GM21423 (cell line): ENCODE data around the gene BCAS4.
"Not testable (repeated sequence)": the region's sequence is repeated elsewhere in the genome, so short reads cannot be mapped to it uniquely, and the experiment has no call there.

Experiments
- ATAC-seq: cut with Tn5 transposase; IDR thresholded peaks from one replicate; pipeline ENCODE4 v1.9.1; 2021; ENCODE audit warnings: mild to moderate bottlenecking, moderate library complexity; ENCODE audit not compliant: unreplicated experiment

Gene BCAS4

GRCh38 chr20:50769551-50770085 lies 25.2 kb upstream of the BCAS4 start:
- not testable (repeated sequence) for ATAC-seq

DNA sequence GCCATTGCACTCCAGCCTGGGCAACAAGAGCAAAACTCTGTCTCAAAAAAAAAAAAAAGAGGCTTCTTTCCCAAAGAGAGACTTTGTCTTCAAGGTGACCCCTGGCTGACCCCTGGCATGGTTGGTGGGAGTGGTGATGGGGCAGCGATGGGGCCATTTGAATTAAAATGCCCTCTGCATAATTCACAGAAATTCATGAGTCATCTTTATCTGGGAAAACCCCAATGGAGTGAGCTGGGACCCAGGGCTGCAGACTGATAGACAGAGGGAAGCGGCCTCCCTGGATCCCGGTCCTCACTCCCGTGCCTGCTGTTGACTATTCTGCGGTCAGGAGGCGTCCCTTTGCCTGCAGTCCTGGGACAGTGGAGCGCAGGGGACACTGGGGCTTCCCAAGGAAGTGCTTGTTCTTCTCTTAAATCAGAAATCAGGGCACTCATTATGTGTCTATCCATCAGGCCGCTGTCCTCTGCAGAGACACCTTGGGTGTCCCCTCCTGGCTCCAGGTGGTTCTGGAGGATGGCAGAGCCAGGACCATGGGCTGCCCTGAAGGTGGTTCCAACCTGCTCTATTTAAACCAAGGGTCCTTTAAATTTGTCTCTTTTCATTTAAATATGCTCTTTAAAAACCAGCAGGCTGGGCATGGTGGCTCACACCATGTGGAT lies 23.3 kb upstream of the BCAS4 start:
- ATAC-seq = not testable (repeated sequence)

DNA sequence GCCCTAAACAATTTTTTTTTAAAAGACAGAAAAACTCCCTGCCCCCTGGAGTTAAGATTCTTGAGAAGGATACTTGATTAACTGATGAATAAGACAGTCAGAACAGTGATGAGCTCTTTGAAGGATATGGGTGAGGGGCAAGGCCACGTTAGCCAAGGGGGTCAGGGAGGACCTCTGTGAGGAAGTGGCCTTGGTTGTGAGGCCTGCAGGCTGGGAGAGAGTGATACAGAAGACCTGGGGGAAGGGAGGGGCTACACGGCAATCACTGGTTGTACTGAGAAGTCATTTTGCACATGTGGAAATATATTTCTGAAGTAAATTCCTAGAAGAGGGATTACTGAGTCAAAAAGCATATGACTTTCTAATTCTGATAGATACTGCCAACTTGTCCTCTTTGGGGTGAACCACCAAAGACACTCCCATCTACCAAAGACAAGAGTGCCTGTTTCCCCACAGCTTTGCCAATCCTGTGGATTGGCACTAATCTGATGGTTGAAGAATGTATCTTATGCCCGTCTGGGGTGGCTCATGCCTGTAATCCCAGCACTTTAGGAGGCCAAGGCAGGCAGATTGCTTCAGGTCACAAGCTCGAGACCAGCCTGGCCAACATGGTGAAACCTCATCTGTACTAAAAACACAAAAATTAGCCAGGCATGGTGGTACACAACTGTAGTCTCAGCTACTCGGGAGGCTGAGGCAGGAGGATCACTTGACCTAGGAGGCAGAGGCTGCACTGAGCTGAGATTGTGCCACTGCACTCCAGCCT lies 22.3 kb upstream of the BCAS4 start:
- no peak for ATAC-seq

- ATAC-seq = no peak
These were observed 20.3 kb upstream of the BCAS4 start for GRCh38 chr20:50774515-50774914.

- no peak for ATAC-seq
These were observed 18.6 kb upstream of the BCAS4 start for GRCh38 chr20:50776122-50776817.

DNA sequence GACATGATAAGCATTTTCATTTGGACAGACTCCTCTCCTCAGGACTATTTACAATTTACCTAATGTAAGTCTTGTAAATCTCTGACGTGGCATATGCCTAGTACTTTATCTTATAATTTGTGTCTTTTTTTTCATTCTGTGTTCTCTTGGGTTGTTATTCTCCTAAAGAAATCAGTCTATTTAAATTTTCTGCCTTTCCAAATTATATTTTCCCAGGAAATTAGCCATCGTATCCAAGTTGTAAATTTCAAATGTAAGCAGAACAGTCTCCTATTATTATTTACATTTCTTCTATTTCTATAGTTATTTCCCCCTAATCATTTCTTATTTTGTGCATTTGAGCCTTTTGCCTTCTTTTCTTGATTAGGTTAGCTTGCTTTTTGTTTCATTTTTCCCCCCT lies 17.5 kb upstream of the BCAS4 start:
- ATAC-seq = no peak

- ATAC-seq = not testable (repeated sequence)
These were observed 15.9 kb upstream of the BCAS4 start for GRCh38 chr20:50778994-50779393.

DNA sequence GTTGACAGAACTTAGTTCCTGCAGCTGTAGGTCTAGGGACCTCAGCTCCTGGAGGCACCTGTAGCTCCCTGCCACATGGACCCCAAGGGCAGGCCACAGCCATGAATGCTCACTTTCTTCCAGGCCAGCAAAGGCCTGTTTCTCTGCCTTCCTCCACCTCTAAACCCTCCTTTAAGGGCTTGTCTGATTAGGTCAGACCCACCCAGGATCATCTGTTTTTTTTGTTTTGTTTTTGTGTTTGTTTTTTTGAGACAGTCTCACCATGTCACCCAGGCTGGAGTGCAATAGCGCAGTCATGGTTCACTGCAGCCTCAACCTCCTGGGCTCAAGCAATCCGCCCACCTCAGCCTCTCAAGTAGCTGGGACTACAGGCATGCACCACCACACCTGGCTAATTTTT lies 11.5 kb upstream of the BCAS4 start:
- ATAC-seq = no peak

DNA sequence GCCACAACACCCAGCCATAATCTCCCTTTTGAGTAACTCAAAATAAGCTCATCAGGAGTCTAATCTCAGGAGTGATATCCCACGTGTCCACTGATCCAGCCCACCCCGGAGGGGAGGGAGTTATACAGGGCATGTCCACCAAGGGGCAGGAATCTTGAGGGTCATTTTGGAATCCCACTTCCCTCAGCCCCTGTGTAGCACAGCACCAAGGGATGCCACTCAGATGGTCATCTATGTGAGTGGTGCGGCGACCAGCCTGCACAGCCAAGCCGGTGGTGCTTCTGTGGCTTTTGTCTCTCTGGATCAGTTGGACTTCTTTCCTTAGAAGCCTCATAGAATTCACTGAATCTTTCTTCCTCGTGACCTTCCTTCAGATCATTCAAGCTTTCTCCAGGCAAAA lies 11.0 kb upstream of the BCAS4 start:
- no peak for ATAC-seq

- no peak for ATAC-seq
These were observed 10.4 kb upstream of the BCAS4 start for GRCh38 chr20:50784464-50784863.

DNA sequence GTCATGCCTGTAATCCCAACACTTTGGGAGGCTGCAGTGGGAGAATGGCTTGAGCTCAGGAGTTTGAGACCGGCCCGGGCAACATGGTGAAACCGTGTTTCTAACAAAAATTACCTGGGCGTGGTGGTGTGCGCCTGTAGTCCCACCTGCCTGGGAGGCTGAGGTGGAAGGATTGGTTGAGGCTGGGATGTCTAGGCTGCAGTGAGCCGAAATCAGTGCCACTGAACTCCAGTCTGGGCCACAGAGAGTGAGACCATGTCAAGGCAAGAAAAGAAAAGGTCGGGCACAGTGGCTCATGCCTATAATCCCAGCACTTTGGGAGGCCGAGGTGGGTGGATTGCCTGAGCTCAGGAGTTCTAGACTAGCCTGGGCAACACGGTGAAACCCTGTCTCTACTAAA lies 8.2 kb upstream of the BCAS4 start:
- ATAC-seq = no peak

- no peak for ATAC-seq
These were observed 7.7 kb upstream of the BCAS4 start for GRCh38 chr20:50787181-50787580.

GRCh38 chr20:50788045-50788991 lies 6.5 kb upstream of the BCAS4 start:
- ATAC-seq = no peak

DNA sequence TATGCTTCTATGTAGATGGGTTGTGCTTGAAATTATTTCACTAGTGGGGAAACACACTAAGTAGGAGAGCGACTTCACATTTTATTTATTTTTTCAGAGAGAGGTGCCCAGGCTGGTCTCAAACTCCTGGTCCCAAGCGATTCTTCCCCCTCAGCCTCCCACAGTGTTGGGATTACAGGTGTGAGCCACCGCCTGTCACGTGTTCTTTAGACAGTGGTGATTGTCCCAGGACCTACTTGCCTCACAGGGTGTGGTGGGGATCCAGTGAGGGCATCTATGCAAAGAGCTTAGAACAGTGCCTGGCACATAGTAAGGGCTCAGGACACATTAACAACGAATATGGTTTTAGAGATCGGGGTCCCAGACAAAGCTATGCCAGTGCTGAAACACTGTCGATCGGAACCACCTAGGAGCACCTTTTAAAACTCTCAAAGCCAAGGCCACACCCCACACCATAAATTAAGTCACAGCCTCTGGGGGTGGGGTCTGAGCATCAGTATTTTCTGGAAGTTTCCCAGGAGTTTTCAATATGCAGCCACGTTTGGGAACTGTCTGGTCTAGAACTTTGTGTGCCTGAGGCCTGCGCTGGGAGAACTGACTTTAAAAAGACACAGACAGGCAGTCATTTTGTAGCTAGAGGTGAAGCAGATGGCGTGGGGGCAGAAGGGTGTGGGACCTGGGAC lies 4.8 kb upstream of the BCAS4 start:
- no peak for ATAC-seq

- ATAC-seq = peak; percentile 59
These were observed 4.1 kb upstream of the BCAS4 start for GRCh38 chr20:50790651-50791277.

DNA sequence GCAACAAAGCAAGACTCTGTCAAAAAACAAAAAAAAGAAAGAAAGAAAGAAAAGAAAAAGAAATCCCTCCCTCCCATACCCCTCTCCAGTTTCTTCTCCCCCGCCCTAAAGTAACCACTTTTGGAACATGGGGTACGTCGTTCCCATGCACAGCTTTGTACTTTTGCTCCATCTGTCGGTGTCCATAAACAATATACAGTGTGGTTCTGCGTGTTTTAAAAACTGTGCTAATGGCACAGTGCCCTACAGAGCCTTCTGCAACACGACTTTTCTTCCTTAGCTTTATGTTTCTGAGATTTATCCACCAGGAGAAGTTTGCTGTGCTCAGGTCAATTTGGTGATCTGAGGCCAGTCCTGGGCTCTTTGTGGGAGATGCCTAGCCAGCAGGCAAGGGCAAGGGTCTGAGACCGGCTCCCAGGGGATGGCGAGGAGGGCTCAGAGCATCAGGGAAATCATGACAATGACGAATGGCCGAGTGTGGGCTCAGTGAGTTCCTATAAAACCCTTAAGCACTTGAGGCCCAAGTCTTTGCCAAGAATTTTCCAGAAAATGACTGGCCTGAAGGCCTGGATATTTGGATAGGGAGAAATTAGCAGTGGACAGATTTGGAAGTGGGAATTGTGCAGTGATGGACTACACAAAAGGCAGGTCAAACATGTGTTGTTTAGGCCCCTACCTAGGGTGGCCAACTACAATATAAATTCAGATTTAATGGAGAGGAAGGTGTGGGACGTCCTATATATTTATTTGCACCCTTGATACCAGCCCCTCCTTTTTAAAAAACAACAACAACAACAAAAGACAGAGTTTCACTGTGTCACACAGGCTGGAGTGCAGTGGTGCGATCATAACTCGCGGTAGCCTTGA lies 1.9 kb upstream of the BCAS4 start:
- ATAC-seq = no peak

DNA sequence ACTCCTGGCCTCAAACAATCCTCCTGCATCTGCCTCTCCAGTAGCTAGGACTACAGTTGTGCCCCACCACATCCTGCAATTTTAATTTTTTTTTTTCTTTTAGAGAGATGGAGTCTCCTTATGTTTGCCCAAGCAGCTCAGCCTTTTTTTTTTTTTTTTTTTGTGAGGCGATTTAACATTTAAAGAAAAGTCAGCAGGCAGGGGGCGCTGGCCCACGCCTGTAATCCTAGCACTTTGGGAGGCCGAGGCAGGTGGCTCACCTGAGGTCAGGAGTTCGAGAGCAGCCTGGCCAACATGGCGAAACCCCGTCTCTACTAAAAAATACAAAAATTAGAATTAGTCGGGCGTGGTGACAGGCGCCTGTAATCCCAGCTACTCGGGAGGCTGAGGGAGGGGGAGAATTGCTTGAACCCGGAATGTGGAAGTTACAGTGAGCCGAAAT lies 1.3 kb upstream of the BCAS4 start:
- not testable (repeated sequence) for ATAC-seq

GRCh38 chr20:50794181-50794845 lies 548 bp upstream of the BCAS4 start:
- ATAC-seq = no peak
